ENCODE data around the gene SELL.
"Not testable (repeated sequence)": the region's sequence is repeated elsewhere in the genome, so short reads cannot be mapped to it uniquely, and the experiment has no call there.

The SELL gene

DNA sequence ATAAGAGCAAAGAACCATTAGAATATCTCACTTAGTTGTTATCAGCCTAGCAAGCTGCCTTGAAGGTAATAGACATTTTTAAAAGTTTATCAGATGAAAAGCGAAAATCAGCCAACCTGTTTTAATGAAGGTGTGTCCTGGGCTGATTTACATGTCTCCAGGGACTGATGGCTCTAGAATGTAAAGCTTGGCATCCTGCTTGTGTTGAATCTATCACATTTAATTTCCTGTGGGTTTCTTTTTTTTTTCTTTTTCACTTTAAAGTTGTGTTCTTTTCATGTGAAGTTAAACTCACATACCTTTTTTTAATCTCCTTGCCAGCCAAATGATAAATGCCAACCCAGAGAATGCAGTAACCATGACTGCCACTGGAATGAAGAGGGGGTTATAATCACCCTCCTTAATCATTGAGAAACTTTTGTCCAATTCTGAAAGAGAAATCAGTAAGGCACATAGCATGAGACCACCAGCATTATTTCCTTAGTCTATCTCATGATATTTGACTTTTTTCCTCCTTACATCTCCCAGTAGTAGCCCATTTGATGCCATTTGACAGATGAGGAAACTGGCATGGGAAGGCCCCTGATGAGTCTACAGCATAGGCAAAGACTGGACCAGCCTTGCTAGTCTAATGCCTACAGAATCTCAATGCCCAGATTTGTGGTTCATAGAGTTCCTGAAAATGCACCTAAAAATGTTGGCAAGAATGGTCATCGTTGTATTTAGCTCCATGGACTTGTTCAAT lies 10.0 kb downstream of the SELL start:
- DNase-seq: no peak

DNA sequence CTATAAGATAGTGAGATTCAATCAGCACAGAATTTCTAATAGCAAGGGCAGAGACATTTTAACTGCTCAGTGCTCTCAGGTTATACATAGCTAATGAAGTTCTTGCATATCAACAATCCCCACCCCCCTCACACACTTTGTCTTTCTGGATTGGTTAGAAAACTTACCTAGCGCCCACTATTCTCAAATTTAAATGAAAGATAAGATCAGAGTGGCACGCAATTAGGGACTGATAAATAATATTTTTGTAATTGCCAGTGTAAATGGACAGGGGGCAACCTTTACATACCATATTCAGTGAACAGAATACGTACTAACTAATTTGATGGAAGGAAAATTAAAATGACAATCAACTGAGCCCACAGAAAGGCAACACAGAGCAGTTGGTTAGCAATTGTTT lies 11.7 kb downstream of the SELL start:
- no peak for DNase-seq

- DNase-seq: no peak
Observed at GRCh38 chr1:169698976-169699375, 12.4 kb downstream of the SELL start.

DNA sequence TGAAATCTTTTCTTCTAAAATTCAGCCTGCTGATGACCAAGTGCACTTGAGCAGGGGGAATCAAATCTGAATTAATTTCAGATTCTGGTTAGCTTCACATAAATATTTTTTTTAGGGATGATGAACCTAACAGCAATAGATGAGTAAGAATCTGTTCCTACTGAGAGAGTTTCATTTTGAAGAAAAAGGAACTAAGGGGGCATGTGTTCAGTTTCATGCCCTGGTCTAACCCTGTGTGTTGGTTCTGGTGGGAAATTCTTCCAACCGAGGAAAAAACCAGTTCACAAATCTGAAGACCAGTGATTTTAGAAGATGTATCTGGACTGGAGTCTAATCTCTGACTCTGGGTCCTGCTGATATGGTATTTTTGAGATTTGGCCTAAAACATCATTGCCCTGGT lies 13.7 kb downstream of the SELL start:
- DNase-seq: no peak

GRCh38 chr1:169696273-169697100 lies 14.9 kb downstream of the SELL start:
- no peak for DNase-seq

DNA sequence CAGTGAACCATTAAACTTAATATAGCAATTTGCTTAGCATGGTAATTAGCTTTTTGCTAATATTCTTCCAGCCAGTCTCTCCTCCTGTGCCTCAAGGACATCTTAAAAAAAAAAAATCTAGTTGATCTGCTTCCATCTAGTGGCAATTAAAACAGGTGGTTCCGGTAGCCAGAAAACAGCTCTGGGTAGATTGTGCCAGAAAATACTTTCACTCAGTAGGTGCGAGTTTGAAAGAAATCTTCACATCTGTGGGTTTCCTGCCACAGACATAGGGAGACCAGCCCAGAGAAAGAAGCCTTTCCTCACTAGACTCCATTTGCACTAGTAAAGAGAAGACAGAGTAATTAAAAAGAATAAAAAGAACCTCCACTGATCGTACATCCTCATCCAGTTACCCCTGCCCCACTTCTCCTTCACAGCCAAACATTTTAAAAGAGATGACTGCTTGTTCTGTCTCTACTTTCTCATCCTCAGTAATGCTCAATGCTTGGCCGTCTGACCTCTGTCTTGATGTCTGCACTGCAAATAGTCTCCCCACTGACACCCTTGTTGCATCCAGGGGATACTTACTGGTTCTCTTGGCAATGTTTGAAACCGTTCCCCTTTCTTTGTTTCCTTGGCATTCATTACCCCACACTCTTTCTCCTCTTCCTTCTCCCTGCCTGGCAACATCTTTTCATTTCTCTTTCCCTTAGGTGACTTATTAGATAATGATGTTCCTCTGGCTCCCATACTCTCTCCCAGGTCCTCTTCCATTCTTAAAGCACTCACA lies 16.9 kb downstream of the SELL start:
- DNase-seq: no peak

DNA sequence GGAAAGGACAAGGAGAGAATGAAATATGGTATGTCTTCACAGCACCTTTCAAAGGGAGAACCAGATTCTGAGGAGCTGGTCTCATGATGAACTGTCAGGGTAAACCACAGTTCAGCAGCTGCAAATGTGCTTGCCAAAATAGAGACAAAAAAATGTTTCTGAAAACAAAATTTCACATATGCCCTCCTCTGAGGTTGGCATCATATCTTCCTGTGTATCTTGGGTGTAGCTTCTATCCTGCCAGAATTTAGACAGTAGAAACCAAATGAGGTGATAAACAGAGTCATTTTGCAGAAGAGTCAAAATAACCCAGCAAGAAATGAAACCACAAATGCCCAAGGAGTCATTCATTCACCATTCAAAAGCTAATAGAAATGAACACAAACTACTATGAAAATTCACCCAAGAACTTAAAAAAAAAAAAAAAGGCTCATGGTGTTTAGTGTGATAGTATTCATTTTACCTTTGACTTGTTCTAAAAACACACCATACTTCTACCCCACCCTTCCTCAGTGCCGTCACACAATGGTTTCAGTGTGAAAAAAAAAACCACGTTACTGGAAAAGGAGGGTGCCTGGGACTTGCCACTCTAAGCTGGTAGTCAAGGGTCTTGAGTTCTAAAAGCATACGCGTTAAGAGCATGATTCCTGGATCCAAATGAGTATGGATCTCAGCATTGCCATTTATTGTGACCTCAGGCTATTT lies 18.5 kb downstream of the SELL start:
- DNase-seq: no peak

- DNase-seq: no peak
Observed at GRCh38 chr1:169690489-169690888, 20.9 kb downstream of the SELL start.

GRCh38 chr1:169689395-169689794 lies 22.0 kb downstream of the SELL start:
- DNase-seq: no peak

- not testable (repeated sequence) for DNase-seq
Observed at GRCh38 chr1:169688377-169688776, 23.0 kb downstream of the SELL start.

GRCh38 chr1:169683661-169684060 lies 27.8 kb downstream of the SELL start:
- DNase-seq: no peak

DNA sequence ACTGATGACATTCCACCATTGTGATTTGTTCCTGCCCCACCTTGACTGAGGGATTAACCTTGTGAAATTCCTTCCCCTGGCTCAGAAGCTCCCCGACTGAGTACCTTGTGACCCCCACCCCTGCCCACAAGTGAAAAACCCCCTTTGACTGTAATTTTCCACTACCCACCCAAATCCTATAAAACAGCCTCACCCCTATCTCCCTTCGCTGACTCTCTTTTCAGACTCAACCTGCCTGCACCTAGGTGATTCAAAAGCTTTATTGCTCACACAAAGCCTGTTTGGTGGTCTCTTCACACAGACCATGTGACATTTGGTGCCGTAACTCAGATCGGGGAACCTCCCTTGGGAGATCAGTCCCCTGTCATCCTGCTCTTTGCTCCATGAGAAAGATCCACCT lies 28.3 kb downstream of the SELL start:
- not testable (repeated sequence) for DNase-seq

DNA sequence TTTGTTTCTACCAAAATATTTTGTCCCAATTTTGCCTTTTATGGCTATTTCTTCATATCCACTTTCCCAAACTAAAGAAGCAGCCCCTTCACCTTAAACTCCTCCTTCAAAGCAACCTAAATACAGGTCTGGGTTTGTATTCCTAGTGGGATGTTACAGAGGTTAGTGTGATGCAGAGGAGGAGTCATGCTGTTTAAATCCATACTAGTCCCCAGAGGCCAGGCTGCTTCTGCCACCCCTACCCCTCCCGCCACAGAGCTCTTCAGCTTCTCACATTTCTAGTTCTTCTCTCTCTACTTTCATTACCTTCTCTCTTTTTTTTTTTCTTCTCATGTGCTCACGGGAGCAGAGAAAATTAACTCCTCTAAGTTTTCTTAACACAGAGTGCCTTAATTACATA lies 29.3 kb downstream of the SELL start:
- no peak for DNase-seq

GRCh38 chr1:169681140-169681539 lies 30.3 kb downstream of the SELL start:
- no peak for DNase-seq

DNA sequence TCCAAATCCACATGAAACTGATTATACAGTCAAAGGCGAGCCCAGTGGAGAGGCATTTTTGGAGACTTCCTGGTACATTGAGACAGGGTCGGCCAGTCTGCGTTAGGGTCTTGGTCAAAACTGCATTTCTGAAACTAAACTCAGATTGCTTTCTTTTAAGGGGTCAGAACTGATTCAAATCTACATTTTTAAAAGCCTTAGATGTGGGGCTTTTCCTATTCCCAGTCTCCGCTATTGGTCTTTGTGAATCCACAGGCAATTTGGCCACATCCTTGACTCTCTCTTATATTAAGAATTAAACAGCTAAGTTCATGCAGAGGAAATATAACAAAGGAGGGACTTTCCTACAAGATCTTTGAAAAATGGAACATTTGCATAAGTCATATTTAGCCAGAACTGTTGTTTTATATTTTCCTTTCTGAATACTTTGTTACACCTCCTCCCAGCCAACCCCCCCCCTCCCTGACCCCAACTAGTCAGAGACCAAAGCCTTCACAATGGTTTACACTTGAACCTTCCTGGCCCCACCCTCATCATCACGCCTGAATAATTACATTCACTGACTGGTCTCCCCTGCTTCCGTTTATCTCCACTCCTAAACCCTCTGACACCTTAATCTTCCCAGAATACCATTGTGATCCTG lies 30.9 kb downstream of the SELL start:
- DNase-seq: no peak

- no peak for DNase-seq
Observed at GRCh38 chr1:169679692-169680091, 31.7 kb downstream of the SELL start.

- no peak for DNase-seq
Observed at GRCh38 chr1:169676001-169676400, 35.4 kb downstream of the SELL start.

GRCh38 chr1:169670836-169671235 lies 40.6 kb downstream of the SELL start:
- no peak for DNase-seq

- not testable (repeated sequence) for DNase-seq
Observed at GRCh38 chr1:169670244-169670643, 41.2 kb downstream of the SELL start.

DNA sequence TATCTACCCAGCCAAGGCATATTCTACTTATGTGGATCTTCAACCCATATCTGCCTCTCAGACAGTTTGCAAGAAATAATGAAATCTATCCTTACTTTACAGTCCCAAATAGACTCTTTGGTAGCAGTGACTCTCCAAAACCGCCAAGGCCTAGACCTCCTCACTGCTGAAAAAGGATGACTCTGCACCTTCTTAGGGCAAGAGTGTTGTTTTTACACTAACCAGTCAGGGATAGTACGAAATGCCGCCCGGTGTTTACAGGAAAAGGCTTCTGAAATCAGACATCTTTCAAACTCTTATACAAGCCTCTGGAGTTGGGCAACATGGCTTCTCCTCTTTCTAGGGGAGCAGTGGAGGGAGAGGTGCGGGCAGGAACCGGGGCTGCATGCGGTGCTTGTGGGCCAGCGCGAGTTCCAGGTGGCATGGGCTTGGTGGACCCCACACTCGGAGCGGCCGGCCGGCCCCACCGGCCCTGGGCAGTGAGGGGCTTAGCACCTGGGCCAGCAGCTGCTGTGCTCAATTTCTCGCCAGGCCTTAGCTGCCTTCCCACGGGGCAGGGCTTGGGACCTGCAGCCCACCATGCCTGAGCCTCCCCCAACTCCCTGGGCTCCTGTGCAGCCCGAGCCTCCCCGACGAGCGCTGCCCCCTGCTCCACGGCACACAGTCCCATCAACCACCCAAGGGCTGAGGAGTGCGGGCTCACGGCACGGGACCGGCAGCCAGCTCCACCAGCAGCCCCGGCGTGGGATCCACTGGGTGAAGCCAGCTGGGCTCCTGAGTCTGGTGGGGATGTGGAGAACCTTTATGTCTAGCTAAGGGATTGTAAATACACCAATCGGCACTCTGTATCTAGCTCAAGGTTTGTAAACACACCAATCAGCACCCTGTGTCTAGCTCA lies 43.5 kb downstream of the SELL start:
- not testable (repeated sequence) for DNase-seq

DNA sequence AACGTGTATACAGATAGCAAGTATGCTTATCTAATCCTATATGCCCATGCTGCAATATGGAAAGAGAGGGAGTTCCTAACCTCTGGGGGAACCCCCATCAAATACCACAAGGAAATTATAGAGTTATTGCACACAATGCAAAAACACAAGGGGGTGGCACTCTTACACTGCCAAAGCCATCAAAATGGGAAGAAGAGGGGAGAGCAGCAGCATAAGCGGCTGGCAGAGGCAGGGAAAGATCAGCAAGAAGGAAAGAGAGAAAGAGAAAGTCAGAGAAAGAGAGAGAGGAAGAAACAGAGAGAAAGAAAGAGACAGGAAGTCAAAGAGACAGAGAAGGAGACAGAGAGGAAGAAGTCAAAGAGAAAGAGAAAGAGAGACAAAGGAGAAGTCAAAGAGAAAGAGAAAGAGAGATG lies 44.2 kb downstream of the SELL start:
- DNase-seq: not testable (repeated sequence)

All from NCI-H446 (cell line).